HFF-Myc (cell line): Measurements from ENCODE around the gene SH3RF3.
A peak's percentile ranks its signal among the peaks of the same experiment; 100 is the strongest.

Experiments
- DNase-seq: peaks from one replicate; pipeline ENCODE4 v3.0.0-alpha.2; 2011; ENCODE audit warnings: low read depth; ENCODE audit errors: extremely low read depth
- H3K4me3 ChIP-seq: replicated peaks from 2 replicates; pipeline ENCODE4 v1.5.1; 2011; ENCODE audit warnings: low read depth, mild to moderate bottlenecking, control low read depth, low read length
- CTCF ChIP-seq: IDR thresholded peaks from 2 replicates; pipeline ENCODE4 v1.5.1; 2012; ENCODE audit warnings: mild to moderate bottlenecking, low read depth, low read length, control low read depth; ENCODE audit errors: missing control alignments

Gene SH3RF3

DNA sequence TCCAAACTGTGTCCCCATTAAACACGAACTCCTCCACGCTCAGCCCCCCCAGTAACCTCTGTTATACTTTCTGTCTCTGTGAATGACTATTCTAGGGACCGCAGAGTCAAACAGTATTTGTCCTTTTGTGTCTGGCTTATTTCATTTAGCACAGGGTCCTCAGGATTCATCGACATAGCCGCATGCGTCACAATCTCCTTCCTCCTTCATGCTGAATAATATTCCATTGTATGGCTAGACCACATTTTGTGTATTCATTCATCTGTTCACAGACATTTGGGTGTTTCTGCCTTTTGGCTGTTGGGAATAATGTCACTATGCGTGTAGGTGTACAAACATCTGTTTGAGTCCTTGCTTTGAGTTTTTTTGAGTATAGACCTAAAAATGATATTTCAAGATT is 80.9 kb downstream of the SH3RF3 start:
- no peak for TF ChIP-seq CTCF
- DNase-seq = no peak
- H3K4me3 ChIP-seq = no peak overlapping the region

DNA sequence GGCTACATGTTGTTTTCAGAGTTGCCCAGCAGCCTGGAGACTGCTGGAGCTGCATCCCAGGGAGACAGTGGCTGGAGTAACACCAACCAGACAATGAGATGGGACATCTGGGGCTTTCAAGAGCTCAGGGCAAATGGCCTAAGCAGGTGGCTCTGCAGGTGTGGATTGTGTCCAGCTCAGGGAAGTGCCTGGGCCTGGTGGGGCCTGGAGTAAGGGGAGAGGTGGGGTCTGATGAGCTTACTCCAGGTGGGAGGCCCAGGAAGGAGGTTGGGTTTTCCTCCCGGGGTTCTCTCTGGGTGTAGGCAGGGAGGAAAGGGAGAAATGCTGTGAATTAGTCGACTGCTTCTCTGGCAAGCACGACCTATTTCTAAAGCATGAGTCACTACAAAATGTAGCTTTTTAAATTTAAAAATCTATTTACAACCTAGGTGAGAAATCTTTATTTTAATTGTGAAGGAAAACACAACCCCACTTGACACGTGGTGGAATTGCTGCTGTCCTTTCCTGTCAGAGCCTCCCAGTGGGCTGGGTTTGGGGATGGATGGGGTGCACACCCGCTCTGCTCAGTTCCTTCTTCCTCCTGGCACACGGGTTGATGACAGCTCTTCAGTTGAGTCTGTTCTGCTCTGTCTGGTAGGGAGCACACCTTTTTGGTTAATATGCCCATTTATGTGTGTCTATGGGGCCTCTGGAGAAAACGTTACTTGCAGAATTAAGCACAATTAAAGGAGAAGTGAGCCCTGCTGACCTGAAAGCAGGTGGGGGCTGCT is 81.6 kb downstream of the SH3RF3 start:
- DNase-seq = no peak
- H3K4me3 ChIP-seq = no peak overlapping the region
- TF ChIP-seq CTCF = no peak

GRCh38 chr2:109211315-109211714 is 82.3 kb downstream of the SH3RF3 start:
- no peak for TF ChIP-seq CTCF
- DNase-seq = no peak
- H3K4me3 ChIP-seq = no peak overlapping the region

DNA sequence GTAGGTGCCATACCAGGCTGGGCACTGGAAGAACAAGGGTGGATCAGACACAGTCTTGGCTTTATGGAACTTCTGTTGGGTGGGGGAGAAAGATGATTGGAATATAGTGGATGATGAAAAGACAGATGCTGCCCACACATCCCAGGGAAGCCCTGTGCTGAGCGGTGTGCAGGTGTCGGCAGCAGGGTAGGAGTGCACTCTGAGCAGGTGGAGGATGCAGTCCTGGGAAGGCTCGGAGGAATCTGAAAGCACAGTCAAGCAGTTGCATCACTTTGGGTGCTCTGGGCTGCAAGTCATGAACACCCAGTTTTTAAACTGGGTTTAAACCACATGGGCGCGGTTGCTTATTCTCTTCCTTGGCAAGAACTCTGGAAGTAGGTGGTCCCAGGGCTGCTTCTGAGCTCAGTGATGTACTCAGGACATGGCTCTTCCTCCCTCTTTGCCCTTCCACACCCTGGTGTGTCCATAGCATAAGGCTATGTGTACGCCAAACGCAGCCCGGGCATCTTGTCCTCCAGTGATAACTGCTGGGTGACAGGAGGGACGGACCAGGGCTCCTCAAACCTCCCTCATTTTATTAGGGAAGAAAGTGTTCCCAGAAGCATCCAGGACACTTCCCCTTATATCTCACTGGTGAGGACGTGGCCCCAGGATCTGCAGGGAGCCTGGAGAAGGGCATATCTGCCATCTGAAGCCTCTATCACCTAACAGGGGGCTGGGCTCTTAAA is 84.0 kb downstream of the SH3RF3 start:
- no peak for DNase-seq
- no peak for TF ChIP-seq CTCF
- H3K4me3 ChIP-seq = no peak overlapping the region

GRCh38 chr2:109213646-109214433 is 84.8 kb downstream of the SH3RF3 start:
- H3K4me3 ChIP-seq = no peak overlapping the region
- no peak for TF ChIP-seq CTCF
- DNase-seq = peak; percentile 62

GRCh38 chr2:109214651-109215371 is 85.8 kb downstream of the SH3RF3 start:
- no peak for DNase-seq
- H3K4me3 ChIP-seq = no peak overlapping the region
- TF ChIP-seq CTCF = no peak
